Mucosa of rectum (tissue), 2 donors: ENCODE data around the gene PALLD.
A peak's percentile ranks its signal among the peaks of the same experiment; 100 is the strongest.

Experiments used
- H3K27ac ChIP-seq, 2 donors: one replicate each; pipeline ENCODE4 v1.7.0; 2013; ENCODE audit warnings: inconsistent platforms in 2 of 2, low read depth in 2 of 2, low read length in 2 of 2
- H3K27me3 ChIP-seq, 2 donors: one replicate each; pipeline ENCODE4 v1.7.0; 2013; ENCODE audit warnings: low read length in 2 of 2; ENCODE audit not compliant: control insufficient read depth in 2 of 2, insufficient read depth in 2 of 2
- H3K36me3 ChIP-seq, 2 donors: one replicate each; pipeline ENCODE4 v1.7.0; 2013; ENCODE audit warnings: low read length in 2 of 2; ENCODE audit not compliant: control insufficient read depth in 2 of 2, insufficient read depth in 2 of 2
- H3K4me1 ChIP-seq, 2 donors: one replicate each; pipeline ENCODE4 v1.7.0; 2013; ENCODE audit warnings: low read length in 2 of 2, mild to moderate bottlenecking in 1 of 2; ENCODE audit not compliant: control insufficient read depth in 2 of 2, insufficient read depth in 2 of 2
- H3K4me3 ChIP-seq, 2 donors: one replicate each; pipeline ENCODE4 v1.7.0; 2013; ENCODE audit warnings: low read length in 2 of 2
- H3K9ac ChIP-seq, 2 donors: one replicate each; pipeline ENCODE4 v1.7.0; 2013; ENCODE audit warnings: low read length in 2 of 2, low read depth in 1 of 2, mild to moderate bottlenecking in 1 of 2
- H3K9me3 ChIP-seq, 2 donors: one replicate each; pipeline ENCODE4 v1.7.0; 2013; ENCODE audit warnings: low read length in 2 of 2; ENCODE audit not compliant: control insufficient read depth in 2 of 2
- donor health status: healthy.
- donor health status: Normal muscosa, but diverticular disease.

The PALLD gene

GRCh38 chr4:168636506-168637196 lies 139.8 kb downstream of the PALLD start:
- Histone ChIP-seq H3K9ac (no peak overlapping the region), H3K27ac (peak overlapping the region; percentile 45 to 50), H3K4me1 (no peaks in the 10 kb centered on the region)

GRCh38 chr4:168637872-168638756 lies 141.3 kb downstream of the PALLD start:
- Histone ChIP-seq H3K36me3 (no peaks in the 10 kb centered on the region), H3K9ac (no peak overlapping the region), H3K9me3 (no peaks in the 10 kb centered on the region), H3K4me3 (no peak overlapping the region), H3K27ac (no peak overlapping the region), H3K27me3 (no peaks in the 10 kb centered on the region), H3K4me1 (no peaks in the 10 kb centered on the region)

More at GRCh38 chr4:168636506-168637196, 139.8 kb downstream of the PALLD start:
- Histone ChIP-seq H3K36me3 (no peaks in the 10 kb centered on the region), H3K27me3 (no peaks in the 10 kb centered on the region), H3K9me3 (no peaks in the 10 kb centered on the region), H3K4me3 (no peak overlapping the region)

GRCh38 chr4:168639914-168640313 lies 143.1 kb downstream of the PALLD start:
- no peaks in the 10 kb centered on the region for H3K4me1 ChIP-seq
- H3K27me3 ChIP-seq, result no peaks in the 10 kb centered on the region
- H3K27ac ChIP-seq, result no peak overlapping the region

GRCh38 chr4:168641811-168642140 lies 144.9 kb downstream of the PALLD start:
- H3K4me1 ChIP-seq, result no peaks in the 10 kb centered on the region
- H3K9me3 ChIP-seq, result no peaks in the 10 kb centered on the region
- H3K4me3 ChIP-seq, result no peak overlapping the region
- no peak overlapping the region for H3K27ac ChIP-seq
- H3K36me3 ChIP-seq, result no peaks in the 10 kb centered on the region
- no peaks in the 10 kb centered on the region for H3K27me3 ChIP-seq
- no peak overlapping the region for H3K9ac ChIP-seq

More at GRCh38 chr4:168639914-168640313, 143.1 kb downstream of the PALLD start:
- Histone ChIP-seq H3K9me3 (no peaks in the 10 kb centered on the region), H3K36me3 (no peaks in the 10 kb centered on the region), H3K4me3 (no peak overlapping the region), H3K9ac (no peak overlapping the region)

GRCh38 chr4:168642591-168642990 lies 145.7 kb downstream of the PALLD start:
- Histone ChIP-seq H3K27me3 (no peaks in the 10 kb centered on the region), H3K27ac (no peak overlapping the region), H3K9ac (no peak overlapping the region), H3K36me3 (no peaks in the 10 kb centered on the region), H3K9me3 (no peaks in the 10 kb centered on the region), H3K4me1 (no peaks in the 10 kb centered on the region), H3K4me3 (no peak overlapping the region)

- no peak overlapping the region for H3K4me3 ChIP-seq
- H3K9ac ChIP-seq, result no peak overlapping the region
- H3K9me3 ChIP-seq, result no peaks in the 10 kb centered on the region
- peak overlapping the region in 1 of 2 donors; percentile 26 for H3K27ac ChIP-seq
- no peaks in the 10 kb centered on the region for H3K4me1 ChIP-seq
- H3K36me3 ChIP-seq, result no peaks in the 10 kb centered on the region
- no peaks in the 10 kb centered on the region for H3K27me3 ChIP-seq
Observed at GRCh38 chr4:168643111-168643795, 146.4 kb downstream of the PALLD start.

- Histone ChIP-seq H3K27ac (no peak overlapping the region), H3K4me3 (no peak overlapping the region), H3K9ac (no peak overlapping the region), H3K27me3 (no peaks in the 10 kb centered on the region), H3K4me1 (no peaks in the 10 kb centered on the region), H3K36me3 (no peaks in the 10 kb centered on the region), H3K9me3 (no peaks in the 10 kb centered on the region)
Observed at GRCh38 chr4:168643796-168644159, 146.9 kb downstream of the PALLD start.

GRCh38 chr4:168646001-168646768 lies 149.3 kb downstream of the PALLD start:
- H3K4me3 ChIP-seq, result no peak overlapping the region
- no peaks in the 10 kb centered on the region for H3K9me3 ChIP-seq
- no peak overlapping the region for H3K9ac ChIP-seq
- no peaks in the 10 kb centered on the region for H3K27me3 ChIP-seq
- H3K4me1 ChIP-seq, result no peaks in the 10 kb centered on the region
- H3K27ac ChIP-seq, result no peak overlapping the region
- H3K36me3 ChIP-seq, result no peaks in the 10 kb centered on the region

GRCh38 chr4:168647646-168648375 lies 151.0 kb downstream of the PALLD start:
- Histone ChIP-seq H3K36me3 (no peaks in the 10 kb centered on the region), H3K27ac (no peak overlapping the region), H3K27me3 (no peaks in the 10 kb centered on the region), H3K4me3 (no peak overlapping the region), H3K9me3 (no peaks in the 10 kb centered on the region), H3K9ac (no peak overlapping the region), H3K4me1 (no peaks in the 10 kb centered on the region)
